K562 (cell line): Measurements from ENCODE around the gene CD300H. TPM values are rescaled to one million over a fixed set of nuclear protein-coding genes. Genes with fewer than 3 reads are reported as not detected.

ENCODE experiments used
- CBFA2T2 ChIP-seq: fragments of 450-650 bp; conservative IDR thresholded peaks from 2 replicates; pipeline ENCODE4 v1.6.1; 2017; ENCODE audit warnings: mild to moderate bottlenecking
- CBFB ChIP-seq: sonication (generic); formaldehyde crosslinking; IDR thresholded peaks from 2 replicates; pipeline ENCODE4 v1.4.0; 2020; ENCODE audit warnings: mild to moderate bottlenecking, missing genetic modification reagents
- CREBBP ChIP-seq: IDR thresholded peaks from one replicate; pipeline ENCODE4 v1.6.1; 2012; ENCODE audit warnings: low read depth, mild to moderate bottlenecking, control low read depth, inconsistent platforms, low read length
- GABPB1 ChIP-seq: sonication (generic); formaldehyde crosslinking; IDR thresholded peaks from 2 replicates; pipeline ENCODE4 v1.8.0; 2022; ENCODE audit warnings: mild to moderate bottlenecking, missing genetic modification reagents
- HDAC3 ChIP-seq: fragments of 450-650 bp; IDR thresholded peaks from 2 replicates; pipeline ENCODE4 v1.6.1; 2018; ENCODE audit warnings: borderline replicate concordance, mild to moderate bottlenecking, moderate library complexity; ENCODE audit not compliant: partially characterized antibody
- KLF16 ChIP-seq: IDR thresholded peaks from 2 replicates; pipeline ENCODE4 v1.6.1; 2016; ENCODE audit warnings: antibody characterized with exemption
- MEF2D ChIP-seq: conservative IDR thresholded peaks from 2 replicates; pipeline ENCODE4 v1.6.1; 2016; ENCODE audit warnings: low read depth, missing genetic modification characterization, missing compliant biosample characterization
- MLLT1 ChIP-seq, 2 experiments: fragments of 450-650 bp; IDR thresholded peaks; 2 replicates each; pipeline ENCODE4 v1.6.1; 2016
- MTA3 ChIP-seq: fragments of 450-650 bp; formaldehyde crosslinking; IDR thresholded peaks from 2 replicates; pipeline ENCODE4 v1.6.1; 2017; ENCODE audit warnings: mild to moderate bottlenecking, borderline replicate concordance
- NFIC ChIP-seq: fragments of 450-650 bp; IDR thresholded peaks from 2 replicates; pipeline ENCODE4 v1.6.1; 2017; ENCODE audit warnings: mild to moderate bottlenecking, inconsistent platforms
- RBBP5 ChIP-seq: fragments of 200-600 bp; sonication (generic); IDR thresholded peaks from 2 replicates; pipeline ENCODE4 v1.6.1; 2012; ENCODE audit warnings: borderline replicate concordance, mild to moderate bottlenecking, low read length, control low read depth, inconsistent platforms; ENCODE audit not compliant: insufficient read depth, poor library complexity, severe bottlenecking
- RERE ChIP-seq: sonication (generic); formaldehyde crosslinking; IDR thresholded peaks from 2 replicates; pipeline ENCODE4 v1.8.0; 2023; ENCODE audit warnings: missing genetic modification reagents, mild to moderate bottlenecking, borderline replicate concordance
- RFX5 ChIP-seq: IDR thresholded peaks from 2 replicates; pipeline ENCODE4 v1.6.1; 2011; ENCODE audit warnings: low read depth, mild to moderate bottlenecking, improper control_type of control experiment, low read length
- SIN3A ChIP-seq, 2 experiments: fragments of 150-350 bp in 1 of 2; IDR thresholded peaks; 2 replicates each; pipeline ENCODE4 v1.6.1; 2011 to 2016; ENCODE audit warnings: borderline replicate concordance in 2 of 2, low read depth in 2 of 2, low read length in 2 of 2, mild to moderate bottlenecking in 2 of 2, moderate library complexity in 2 of 2; ENCODE audit not compliant: control insufficient read depth in 1 of 2
- U2AF2 ChIP-seq: fragments of 200-400 bp; formaldehyde crosslinking; optimal IDR thresholded peaks from 2 replicates; pipeline ENCODE3; 2017; ENCODE audit warnings: low read depth, mild to moderate bottlenecking, low read length
- polyA plus RNA-seq, 8 experiments: library from polyadenylated mRNA; depleted of rRNA in 4 of 8; stranded (reverse) in 5 of 8; unstranded in 3 of 8; fragments of >200 nt; fragmentation: Nextera tagmentation in 2 of 8; fragmentation: Illumina TruSeq in 1 of 8; extraction: Ambion mirVana in 2 of 8; extraction: Trizol in 1 of 8; gene quantifications; 2 replicates each; pipeline versions ENCODE4 v1.2.1 to v1.2.3, GENCODE V29; 2011 to 2014; ENCODE audit warnings: inconsistent platforms in 1 of 8, missing spikeins in 1 of 8
- total RNA-seq, 7 experiments: library from RNA; depleted of rRNA in 6 of 7; stranded (reverse); fragments of >200 nt in 6 of 7; fragmentation: Illumina TruSeq in 2 of 7; extraction: Trizol in 2 of 7; gene quantifications; 2 replicates each; pipeline versions ENCODE4 v1.2.1 to v1.2.3, GENCODE V29; 2011 to 2021; ENCODE audit warnings: low replicate concordance in 1 of 7
- TF ChIP-seq, protein P1 (sequence below), 2 experiments: fragments of 200-800 bp in 1 of 2; sonication (Bioruptor generic) in 1 of 2; sonication (generic) in 1 of 2; formaldehyde crosslinking in 1 of 2; IDR thresholded peaks in 1 of 2; conservative IDR thresholded peaks in 1 of 2; 2 replicates each; pipeline versions ENCODE4 v1.5.0 to v1.6.1; 2016 to 2020; ENCODE audit warnings: missing compliant biosample characterization in 1 of 2, missing genetic modification characterization in 1 of 2, missing genetic modification reagents in 1 of 2
- TF ChIP-seq, protein P2 (sequence below): fragments of 200-800 bp; sonication (Bioruptor generic); IDR thresholded peaks from 2 replicates; pipeline ENCODE4 v1.6.1; 2017; ENCODE audit warnings: missing genetic modification characterization, missing compliant biosample characterization

CD300H gene
- total and polyA plus RNA-seq, 9 of the 15 experiments (the other 6 are each of a cell fraction or from before 2014, with no cell fraction given) = not detected

DNA sequence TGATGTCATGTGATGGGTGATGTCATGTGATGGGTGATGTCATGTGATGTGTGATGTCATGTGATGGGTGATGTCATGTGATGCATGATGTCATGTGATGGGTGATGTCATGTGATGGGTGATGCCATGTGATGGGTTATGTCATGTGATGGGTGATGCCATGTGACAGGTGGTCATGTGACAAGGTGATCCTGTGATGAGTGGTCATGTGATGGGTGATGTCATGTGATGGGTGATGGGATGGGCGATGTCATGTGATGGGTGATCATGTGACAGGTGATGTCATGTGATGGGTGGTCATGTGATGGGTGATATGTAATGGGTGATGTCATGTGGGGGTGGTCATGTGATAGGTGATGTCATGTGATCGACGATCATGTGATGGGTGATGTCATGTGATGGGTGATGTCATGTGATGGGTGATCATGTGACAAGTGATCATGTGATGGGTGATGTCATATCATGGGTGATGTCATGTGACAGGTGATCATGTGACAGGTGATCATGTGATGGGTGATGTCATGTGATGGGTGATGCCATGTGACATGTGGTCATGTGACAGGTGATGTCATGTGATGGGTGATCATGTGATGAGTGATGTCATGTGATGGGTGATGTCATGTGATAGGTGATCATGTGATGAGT is 53.2 kb downstream of the CD300H start (continued):
- TF ChIP-seq U2AF2 (no peak), CREBBP (no peak), CBFB (CRISPR knock-in tag) (peak; percentile 24; the same call in 1 of the 2 replicates), RERE (CRISPR knock-in tag) (no peak), MEF2D (tag) (peak; percentile 47; the same call in 1 of the 2 replicates), KLF16 (no peak; the same call in 1 of the 2 replicates), CBFA2T2 (peak; percentile 92), HDAC3 (no peak), MTA3 (peak; percentile 95), MLLT1 (IDR thresholded peaks at IDR 0.05) (no peak), RFX5 (no peak), GABPB1 (CRISPR knock-in tag) (peak; percentile 82), RBBP5 (no peak), SIN3A (IDR thresholded peaks at IDR 0.05; ENCODE audit: borderline replicate concordance in 2 of 2, control insufficient read depth in 1 of 2, low read depth in 2 of 2, low read length in 2 of 2) (0 out of 4 replicates have a peak, but pooled peaks of 1 of the 2 experiments have one; percentile 39), NFIC (no peak)
- TF ChIP-seq, protein P1, sequence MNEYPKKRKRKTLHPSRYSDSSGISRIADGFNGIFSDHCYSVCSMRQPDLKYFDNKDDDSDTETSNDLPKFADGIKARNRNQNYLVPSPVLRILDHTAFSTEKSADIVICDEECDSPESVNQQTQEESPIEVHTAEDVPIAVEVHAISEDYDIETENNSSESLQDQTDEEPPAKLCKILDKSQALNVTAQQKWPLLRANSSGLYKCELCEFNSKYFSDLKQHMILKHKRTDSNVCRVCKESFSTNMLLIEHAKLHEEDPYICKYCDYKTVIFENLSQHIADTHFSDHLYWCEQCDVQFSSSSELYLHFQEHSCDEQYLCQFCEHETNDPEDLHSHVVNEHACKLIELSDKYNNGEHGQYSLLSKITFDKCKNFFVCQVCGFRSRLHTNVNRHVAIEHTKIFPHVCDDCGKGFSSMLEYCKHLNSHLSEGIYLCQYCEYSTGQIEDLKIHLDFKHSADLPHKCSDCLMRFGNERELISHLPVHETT (CRISPR knock-in tag; conservative IDR thresholded peaks at IDR 0.05 in 1 of 2, IDR thresholded peaks at IDR 0.05 in 1 of 2) = peak in 1 of 2 experiments; percentile 91; a peak in 2 of 4 replicates
- TF ChIP-seq, protein P2, sequence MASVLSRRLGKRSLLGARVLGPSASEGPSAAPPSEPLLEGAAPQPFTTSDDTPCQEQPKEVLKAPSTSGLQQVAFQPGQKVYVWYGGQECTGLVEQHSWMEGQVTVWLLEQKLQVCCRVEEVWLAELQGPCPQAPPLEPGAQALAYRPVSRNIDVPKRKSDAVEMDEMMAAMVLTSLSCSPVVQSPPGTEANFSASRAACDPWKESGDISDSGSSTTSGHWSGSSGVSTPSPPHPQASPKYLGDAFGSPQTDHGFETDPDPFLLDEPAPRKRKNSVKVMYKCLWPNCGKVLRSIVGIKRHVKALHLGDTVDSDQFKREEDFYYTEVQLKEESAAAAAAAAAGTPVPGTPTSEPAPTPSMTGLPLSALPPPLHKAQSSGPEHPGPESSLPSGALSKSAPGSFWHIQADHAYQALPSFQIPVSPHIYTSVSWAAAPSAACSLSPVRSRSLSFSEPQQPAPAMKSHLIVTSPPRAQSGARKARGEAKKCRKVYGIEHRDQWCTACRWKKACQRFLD (CRISPR knock-in tag) = peak; percentile 88
